GM18498 (cell line): ENCODE measurements around the gene WWOX.

ENCODE experiments used
- ATAC-seq: cut with Tn5 transposase; IDR thresholded peaks from one replicate; pipeline ENCODE4 v1.9.1; 2021; ENCODE audit warnings: mild to moderate bottlenecking, moderate library complexity; ENCODE audit not compliant: unreplicated experiment

WWOX gene

DNA sequence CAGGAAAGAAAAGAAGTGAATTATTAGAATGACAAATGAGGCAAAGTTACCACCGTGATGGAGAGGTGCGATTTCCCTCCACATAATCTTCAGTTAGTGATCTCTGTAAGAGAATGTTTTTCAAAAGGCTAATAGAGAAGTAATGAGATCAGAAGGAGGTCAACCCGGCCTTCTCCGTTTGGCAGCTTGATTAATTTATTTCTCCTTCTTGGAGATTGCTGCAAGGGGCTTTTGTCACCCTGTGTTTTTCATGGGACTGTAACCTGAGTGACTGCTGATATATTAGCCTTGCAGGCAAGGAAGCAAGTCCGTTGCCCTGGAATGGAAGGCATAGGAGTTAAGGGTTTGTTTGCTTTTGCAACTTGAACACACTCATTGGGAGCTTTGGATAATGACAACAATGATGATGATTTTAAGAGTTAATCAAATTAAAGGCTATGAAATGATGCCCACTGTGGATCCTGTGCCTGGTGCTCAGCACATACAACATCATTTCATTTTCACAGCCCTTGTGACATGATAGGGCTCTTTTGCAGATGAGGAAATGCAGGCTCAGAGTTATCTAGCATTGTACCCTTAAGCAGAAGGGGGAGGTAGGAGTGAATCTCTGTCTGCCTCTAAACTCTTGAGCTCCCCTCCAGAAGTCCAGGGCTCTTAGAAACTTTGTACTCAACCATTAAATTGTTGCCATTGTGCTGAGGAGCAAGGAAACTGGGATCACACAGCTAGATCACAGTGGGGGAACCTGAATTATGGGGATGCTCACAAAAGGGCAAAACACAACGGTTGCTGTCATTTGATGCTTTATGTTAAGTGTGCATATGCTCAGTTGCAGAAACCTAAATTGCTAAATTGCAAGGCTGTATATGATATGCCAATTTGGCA, 226.3 kb downstream of the WWOX start:
- no peak for ATAC-seq

DNA sequence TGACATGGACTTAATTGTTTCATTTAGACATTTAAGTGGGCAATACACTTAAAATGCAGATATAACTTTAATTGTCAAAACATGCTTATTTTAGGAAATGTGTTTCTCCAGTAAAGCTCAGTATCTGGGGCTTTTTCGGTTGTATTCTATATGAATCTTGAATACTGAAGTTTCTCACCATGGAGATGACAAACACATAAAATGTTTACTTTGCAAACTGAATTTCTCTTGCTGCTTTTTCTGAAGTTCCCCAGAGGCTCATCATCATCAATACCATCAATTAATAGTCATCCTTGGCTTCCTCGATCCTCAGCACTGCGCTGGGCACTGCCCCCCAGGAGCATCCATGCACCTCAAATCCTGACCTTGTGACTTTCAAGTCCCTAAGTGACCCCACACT, 227.3 kb downstream of the WWOX start:
- ATAC-seq, result no peak

DNA sequence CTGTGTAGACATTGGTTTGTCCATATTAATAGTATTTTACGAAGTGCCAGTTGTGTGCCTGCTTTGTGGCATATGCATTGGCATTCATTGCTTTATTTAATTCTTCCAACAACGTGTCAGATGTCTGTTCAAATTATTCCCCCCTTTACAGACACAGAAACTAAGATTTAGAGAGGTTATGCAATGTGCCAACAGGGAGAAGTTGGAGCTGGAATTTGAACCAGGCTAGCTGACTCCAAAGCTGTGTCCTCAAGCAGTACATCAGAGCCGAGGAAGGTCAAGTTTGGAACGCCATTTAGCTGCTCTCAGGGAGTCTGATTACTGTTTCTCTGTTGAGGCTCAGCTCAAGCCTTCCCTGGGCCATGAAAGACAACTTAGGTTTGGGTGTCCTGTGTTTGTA, 232.3 kb downstream of the WWOX start:
- no peak for ATAC-seq

DNA sequence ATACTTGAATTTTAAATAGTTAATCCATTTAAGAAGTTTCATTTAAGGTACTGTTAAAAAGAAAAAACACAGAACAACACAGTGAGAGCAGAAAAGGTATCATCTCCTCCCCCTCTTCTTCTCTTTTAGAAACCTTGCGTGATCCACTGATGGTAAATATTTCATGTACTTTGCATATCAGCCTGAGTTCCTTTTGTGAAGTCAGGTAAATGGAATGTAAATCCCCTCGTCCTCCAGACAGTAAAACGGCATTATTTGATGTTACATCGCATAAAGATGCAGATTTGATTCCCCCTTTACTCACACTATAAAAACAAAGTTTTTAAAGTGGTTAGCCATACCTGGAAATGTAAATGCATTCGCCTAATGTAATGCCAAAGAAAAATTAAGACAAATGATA, 234.4 kb downstream of the WWOX start:
- ATAC-seq, result no peak

DNA sequence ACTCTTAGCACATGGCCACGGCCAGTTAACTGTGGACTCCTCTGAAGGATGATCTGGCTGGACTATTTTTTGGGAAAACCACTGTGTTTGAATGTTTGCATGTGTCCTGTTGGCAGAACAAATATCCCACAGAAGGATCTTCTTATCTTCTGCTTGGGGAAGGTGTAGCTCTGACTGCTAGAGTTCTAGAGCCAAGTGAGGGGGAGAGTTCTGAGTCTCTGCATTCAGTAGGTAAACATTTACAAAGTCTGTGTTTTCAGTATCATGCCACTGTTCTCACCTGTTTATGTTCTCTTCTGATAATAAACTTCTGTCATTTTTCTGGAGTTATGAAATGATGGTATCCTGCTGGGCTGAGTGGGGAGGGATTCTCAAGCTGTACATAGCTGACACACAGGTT, 241.1 kb downstream of the WWOX start:
- no peak for ATAC-seq

DNA sequence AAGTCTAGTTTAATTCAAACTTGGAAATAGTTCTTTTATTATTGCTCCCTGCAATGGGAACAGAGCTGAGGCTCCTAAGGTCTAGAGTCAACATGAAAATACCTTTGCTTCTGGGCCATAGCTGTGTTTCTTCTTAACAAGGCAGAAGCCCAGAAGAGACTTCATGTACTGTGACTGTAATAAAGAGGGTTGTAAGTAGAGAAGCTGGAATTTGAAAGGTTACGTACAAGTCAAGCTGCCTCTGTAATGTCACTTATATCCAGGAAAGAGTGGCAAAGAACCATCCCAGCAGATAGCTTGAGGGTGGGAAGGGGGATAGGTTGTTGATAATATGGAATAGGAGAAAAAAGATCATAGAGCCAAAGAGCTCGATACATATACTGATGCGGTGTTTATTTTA, 248.6 kb downstream of the WWOX start:
- ATAC-seq, result no peak

DNA sequence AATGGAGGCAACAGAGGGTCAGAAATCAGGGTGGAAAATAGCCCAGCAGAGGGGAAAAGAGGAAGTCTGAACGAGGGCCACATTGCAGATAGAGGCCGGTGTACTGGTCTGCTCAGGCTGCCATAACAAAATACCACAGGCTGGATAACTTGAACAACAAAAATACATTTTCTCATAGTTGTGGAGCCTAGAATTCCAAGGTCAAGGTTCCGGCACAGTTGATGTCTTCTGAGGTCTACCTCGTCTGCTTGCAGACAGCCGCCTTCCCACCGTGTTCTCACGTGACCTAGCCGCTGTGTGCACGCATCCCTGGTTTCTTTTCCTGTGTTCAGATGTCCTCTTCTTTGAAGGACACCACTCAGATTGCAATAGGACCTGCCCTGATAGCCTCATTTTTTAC, 249.4 kb downstream of the WWOX start:
- no peak for ATAC-seq

DNA sequence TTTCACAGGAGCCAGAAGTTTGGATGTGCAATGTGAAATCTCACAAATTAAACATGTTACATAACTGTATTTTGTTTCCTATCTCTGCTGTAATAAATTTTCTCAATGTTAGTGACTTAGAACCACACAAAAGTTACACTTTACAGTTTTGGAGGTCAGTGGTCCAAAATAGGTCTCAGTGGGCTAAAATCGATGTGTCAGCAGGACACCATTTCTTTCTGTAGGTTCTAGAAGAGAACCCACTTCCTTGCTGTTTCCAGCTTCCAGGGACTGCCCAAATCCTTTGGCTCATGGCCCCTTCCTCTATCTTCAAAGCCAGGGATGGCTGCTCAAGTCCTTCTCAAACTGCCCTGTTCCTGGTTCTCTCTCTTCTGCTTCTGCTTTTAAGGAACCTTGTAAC, 252.7 kb downstream of the WWOX start:
- no peak for ATAC-seq

DNA sequence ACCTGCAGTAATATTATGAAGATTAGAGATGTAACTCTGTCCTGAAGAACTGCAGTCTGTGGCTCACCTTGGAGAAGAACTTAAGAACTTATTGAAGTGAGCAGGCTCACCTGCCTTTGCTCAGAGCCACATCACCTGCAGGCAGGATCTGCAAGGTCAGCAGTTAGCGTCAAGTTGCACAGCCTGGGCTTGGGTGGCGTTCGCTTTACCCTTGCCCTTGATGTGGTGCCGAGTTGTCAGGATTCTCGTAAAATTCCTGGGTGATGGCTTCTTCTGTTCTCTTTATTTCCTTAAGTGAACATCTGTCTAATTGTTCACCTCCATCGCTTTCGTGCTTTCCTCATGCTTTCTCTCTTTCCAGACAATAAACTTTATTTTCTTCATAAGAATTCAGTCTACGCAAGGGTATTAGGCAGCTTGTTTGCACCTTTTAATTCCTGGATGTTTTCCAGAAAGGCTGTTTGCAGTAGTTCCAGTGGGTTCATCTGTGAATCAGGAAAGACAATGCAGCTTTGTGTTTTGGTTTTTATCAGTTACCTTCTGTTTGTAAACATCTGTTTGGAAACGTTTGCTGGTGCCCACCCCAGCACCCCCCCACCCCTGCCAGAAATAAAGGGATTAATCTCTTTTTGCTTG, 254.3 kb downstream of the WWOX start:
- ATAC-seq, result no peak

DNA sequence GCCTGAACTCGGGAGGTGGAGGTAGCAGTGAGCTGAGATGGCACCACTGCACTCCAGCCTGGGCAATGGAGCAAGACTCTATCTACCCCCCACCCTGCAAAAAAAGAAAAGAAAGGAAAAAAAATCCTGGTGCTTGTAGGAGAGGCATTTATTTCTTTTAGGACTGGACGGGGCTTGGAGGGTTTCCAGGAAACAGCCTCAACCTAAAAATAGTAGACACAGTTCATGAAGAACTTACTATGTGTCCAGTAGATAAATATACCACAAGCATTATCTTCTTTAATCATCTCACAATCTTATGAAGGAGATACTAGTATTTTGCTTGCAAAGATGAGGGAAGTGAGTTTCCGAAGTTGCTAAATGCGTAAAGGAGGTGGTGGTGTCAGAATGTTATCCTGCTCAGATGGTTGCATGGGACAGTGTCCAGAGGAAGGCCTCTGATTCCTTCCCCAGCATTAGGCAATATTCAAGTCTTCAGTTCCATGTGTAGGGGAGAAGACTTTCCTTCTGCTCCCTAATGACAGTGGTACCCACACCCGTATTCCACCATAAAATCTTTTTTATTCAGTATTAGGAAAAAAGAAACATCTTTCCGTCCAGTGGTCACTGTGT, 263.2 kb downstream of the WWOX start:
- no peak for ATAC-seq

DNA sequence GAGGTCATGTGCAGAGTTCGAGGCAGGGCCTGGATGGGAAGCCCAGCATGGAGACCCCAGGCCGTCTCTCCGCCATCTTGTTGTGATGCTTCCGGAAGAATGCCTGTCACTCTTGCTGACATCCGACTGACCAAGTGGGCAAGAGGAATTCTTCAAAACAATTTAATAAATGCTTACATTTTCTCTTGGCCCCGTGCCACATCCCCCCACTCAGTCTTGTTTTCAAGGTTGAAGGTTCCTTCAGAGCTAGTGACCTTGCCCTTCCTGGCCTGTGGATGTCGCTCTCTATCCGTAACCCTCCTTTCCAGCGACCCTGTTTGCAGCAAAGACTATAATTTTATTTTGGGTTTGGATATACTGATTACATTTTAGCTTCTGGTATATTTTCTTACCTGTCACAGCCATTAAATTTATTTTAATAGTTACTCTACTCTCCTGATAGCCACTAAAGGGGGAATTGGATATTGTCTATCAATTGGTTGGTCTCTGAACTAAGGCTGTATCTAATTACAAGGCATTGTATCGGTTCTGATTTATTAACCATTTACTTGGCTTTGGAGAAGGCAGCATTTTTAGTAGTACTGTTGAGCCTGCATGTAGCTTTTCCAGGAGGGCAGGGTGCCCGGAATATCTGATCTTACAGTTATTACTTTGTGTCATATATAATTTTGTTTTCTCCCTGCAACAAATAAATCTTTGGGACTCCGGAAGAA, 264.5 kb downstream of the WWOX start:
- no peak for ATAC-seq

DNA sequence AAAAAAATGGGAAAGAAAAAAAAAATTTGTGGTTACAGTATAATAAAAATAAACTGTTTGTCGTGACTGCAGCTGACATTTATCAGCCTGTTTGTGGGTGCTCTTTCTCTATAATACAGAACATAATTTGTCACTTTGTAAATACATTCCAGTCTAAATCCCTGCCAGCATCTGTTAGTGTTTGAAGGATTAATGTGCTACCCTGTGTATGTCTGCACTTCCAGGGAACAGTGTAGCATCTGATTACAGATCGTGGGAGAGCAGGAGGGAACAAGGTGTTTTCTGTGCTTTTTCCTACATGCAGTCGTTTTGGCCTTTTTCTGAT, 265.1 kb downstream of the WWOX start:
- no peak for ATAC-seq

DNA sequence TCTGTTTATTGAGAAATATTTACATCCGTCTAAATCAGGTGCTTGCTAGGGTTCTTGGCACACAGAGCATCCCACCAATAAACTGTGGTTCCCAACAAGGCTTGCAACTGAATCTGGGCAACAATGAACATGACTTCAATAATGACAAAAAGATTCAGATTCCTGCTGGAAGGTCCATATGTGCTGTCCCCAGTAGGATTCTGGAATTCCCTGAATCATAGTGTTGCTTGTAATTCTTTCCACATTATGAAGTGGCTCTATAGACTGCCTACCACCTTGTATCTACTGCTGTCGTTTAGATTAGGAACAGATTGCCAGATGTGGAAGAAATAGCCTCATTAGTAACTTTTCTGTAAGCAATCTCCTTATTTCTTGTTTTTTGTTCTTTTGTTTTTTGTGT, 265.9 kb downstream of the WWOX start:
- no peak for ATAC-seq

DNA sequence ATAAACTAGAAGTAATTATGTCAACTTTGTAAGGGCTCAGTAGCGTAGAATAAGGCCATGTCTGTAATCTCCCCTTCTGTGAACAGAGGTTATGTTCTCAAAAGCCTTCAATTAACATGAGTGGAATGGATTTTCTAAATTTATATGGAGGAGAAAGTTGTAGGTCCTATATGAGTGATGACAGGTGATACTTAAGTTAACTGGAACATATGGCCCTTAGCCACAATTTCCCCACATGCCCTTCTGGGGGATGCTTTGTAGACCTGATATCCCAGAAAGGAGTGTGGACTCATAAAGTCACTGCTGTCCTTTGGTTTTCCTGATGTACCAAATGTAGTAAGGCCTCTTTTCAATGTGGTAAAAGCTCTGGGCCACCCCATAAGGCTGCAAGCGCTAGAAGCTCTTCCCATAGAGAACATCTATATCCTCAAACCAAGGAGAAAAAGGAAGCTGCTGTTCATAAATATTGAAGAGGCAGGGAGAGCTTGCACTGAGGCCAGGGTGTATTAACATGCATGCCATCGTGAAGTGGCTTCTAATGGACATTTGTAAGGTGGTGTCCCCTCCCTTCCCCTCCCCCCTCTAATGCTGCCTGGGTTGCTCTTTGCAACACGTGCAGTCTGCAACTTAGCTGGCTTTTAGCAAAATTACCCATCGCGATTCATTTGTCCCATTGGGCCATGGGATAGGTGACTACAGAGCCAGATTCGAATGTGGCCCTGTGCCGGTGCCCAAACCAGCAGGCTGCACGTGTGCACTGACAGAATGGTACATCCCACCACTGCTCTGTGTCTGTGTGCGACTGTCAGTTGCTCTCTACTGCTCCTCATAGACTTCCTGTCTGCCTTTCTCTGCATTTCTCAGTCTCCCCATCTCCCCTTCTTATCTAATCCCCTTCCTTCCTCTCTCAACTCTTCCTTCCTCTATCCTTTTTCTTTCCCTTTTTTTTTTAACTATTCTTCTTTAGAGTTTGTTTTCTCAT, 269.0 kb downstream of the WWOX start:
- no peak for ATAC-seq

DNA sequence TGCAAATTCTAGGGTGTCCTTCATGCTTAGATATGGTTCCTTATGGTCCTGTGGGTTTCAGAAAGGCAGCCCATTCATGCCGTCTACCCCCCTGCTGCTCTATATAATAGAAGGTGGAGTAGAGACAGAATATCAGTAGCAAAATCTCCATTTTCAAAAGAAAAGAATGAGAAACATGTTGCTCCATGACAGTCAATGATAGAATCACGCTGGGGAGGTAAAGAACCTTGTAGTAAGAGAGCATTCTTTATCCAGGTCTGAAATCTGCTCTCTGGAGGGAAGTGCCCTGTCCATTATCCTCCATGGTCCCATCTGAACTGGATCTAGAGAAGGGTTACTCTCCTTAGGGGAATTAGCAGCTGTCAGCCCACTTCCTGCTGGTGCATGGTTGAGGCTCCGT, 272.8 kb downstream of the WWOX start:
- no peak for ATAC-seq

DNA sequence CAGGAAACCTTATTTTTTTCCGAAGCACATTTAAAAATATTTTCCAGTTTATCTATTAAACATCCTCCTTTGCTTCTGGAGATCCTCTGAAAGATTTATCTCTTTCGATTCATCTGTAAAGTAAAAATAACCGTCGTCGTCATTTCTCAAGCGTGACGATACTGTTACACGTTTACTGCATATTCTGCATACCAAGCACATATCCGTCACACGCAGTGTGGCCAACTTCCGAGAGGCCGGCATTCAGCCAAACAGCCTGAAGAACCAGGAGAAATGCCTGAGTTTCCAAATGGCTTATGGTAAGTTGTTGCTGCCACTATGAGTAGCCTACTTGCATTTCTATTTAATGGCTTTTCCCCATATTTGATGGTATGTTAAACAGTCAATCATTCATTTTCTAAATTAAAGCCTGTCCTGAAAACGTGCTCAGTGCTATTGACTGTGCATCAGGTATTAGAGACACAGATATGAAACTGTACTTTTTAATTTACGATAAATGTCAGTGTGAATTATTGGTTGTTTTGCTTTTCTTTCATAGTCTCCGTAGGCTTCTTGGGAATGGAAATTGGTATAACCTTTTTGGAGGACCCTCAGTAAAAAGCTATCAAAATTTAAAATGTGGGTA, 275.7 kb downstream of the WWOX start:
- ATAC-seq, result no peak

DNA sequence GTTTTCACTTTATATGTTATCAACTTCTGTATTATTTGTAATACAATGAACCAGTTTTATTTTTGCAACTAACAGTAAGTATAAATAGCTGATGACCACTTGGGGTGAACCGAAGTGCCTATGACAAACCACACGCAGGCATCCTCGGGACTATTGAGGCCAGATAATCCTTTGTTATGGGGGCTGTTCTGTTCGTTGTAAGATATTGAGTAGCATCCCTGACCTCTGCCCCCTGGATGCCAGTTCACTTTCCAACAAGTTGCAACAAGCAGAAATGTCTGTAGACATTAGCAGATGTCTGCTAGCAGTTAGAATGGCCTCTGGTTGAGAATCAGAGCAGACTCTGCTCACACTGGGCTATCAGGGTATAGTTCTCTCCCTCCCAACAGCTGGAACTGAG, 277.0 kb downstream of the WWOX start:
- ATAC-seq, result no peak

DNA sequence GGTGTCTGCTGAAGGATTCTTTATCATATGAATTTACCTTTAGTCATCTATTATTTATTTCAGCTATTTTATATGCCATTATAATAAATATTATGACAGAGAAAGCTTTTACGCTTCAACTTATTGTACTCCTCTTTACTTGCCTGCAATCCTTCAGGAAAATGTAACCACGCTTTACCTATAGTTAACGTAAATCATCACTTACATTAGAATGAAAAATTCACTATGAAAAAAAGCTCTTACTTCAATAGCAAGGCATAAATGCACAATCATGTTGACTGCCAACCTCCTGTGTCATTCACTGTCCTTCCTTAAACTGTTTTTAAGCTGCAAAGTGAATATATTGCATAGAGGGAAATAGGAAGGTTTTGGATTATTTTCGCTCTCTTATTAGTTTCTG, 277.9 kb downstream of the WWOX start:
- ATAC-seq, result no peak

DNA sequence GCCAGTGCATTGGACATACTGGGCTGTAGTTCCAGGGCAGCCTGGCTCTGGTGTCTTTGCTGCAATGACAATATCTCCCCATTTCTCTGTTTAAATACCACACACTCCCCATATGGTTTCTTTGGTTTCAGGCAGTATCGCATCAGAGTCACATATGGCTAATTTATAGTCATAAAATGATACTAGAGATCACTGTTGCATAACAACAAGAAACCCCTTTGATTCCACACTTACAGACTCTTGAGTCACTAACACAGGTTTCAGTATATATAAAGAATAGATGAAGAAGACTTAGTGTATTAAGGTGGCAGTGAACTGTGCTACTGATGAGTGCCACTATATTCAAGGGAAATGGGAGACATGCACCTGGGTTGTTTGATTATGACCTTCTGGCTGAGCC, 281.6 kb downstream of the WWOX start:
- no peak for ATAC-seq

DNA sequence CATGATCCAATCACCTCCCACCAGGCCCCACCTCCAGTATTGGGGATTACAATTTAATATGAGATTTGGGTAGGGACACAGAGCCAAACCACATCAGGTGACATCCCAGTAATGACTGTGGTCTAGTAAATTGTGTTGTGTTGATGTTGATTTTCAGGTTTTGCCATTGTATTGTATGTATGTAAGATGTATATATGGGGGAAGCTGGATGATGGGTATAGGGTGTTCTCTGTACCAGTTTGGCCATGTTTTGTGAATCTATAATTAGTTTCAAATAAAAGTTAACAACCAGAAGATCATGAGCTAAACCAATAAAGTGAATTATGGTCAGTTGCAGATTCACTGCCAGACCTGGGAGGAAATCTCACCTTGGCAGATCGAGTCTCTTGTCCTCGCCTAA, 283.7 kb downstream of the WWOX start:
- ATAC-seq, result no peak
